Muscle layer of colon (tissue), 2 donors: ENCODE data around the gene CCDC102A.

Experiments
- H3K27ac ChIP-seq: one replicate; pipeline ENCODE4 v1.7.0; 2013; ENCODE audit warnings: low read depth, mild to moderate bottlenecking, low read length, moderate library complexity
- H3K27me3 ChIP-seq, 2 donors: one replicate each; pipeline ENCODE4 v1.7.0; 2013; ENCODE audit warnings: low read length in 2 of 2, mild to moderate bottlenecking in 2 of 2; ENCODE audit not compliant: insufficient read depth in 2 of 2, control insufficient read depth in 1 of 2
- H3K36me3 ChIP-seq: one replicate; pipeline ENCODE4 v1.7.0; 2013; ENCODE audit warnings: mild to moderate bottlenecking, low read length; ENCODE audit not compliant: insufficient read depth
- H3K4me1 ChIP-seq: one replicate; pipeline ENCODE4 v1.7.0; 2013; ENCODE audit warnings: mild to moderate bottlenecking, low read length; ENCODE audit not compliant: insufficient read depth
- H3K4me3 ChIP-seq, 2 donors: one replicate each; pipeline ENCODE4 v1.7.0; 2013; ENCODE audit warnings: low read length in 2 of 2, low read depth in 1 of 2, mild to moderate bottlenecking in 1 of 2, moderate library complexity in 1 of 2
- H3K9ac ChIP-seq: one replicate; pipeline ENCODE4 v1.7.0; 2013; ENCODE audit warnings: low read length
- H3K9me3 ChIP-seq: one replicate; pipeline ENCODE4 v1.7.0; 2013; ENCODE audit warnings: mild to moderate bottlenecking, low read length
- donor health status: abdominal sarcoma.
- donor health status: Adenocarcinoma of cecum.

Gene CCDC102A

GRCh38 chr16:57477531-57478202 lies 58.7 kb downstream of the CCDC102A start:
- peaks cover 23% of the 10 kb centered on the region for H3K36me3 ChIP-seq
- no peaks in the 10 kb centered on the region for H3K27me3 ChIP-seq
- H3K27ac ChIP-seq, result no peak overlapping the region
- peaks cover 10% of the 10 kb centered on the region for H3K4me1 ChIP-seq
- no peak overlapping the region for H3K9ac ChIP-seq
- no peak overlapping the region for H3K4me3 ChIP-seq
- H3K9me3 ChIP-seq, result no peaks in the 10 kb centered on the region

GRCh38 chr16:57476546-57477410 lies 59.6 kb downstream of the CCDC102A start:
- Histone ChIP-seq H3K36me3 (peaks cover 32% of the 10 kb centered on the region), H3K4me1 (peaks cover 10% of the 10 kb centered on the region), H3K27me3 (no peaks in the 10 kb centered on the region), H3K9ac (no peak overlapping the region), H3K4me3 (no peak overlapping the region), H3K27ac (no peak overlapping the region), H3K9me3 (no peaks in the 10 kb centered on the region)

GRCh38 chr16:57475711-57476339 lies 60.5 kb downstream of the CCDC102A start:
- Histone ChIP-seq H3K9me3 (no peaks in the 10 kb centered on the region), H3K4me1 (peaks cover 13% of the 10 kb centered on the region), H3K27me3 (no peaks in the 10 kb centered on the region), H3K4me3 (peak overlapping the region in 1 of 2 donors; percentile 13), H3K27ac (no peak overlapping the region), H3K9ac (no peak overlapping the region), H3K36me3 (peaks cover 39% of the 10 kb centered on the region)

GRCh38 chr16:57474671-57475661 lies 61.4 kb downstream of the CCDC102A start:
- Histone ChIP-seq H3K27me3 (no peaks in the 10 kb centered on the region), H3K27ac (no peak overlapping the region), H3K4me1 (peaks cover 11% of the 10 kb centered on the region), H3K36me3 (peaks cover 47% of the 10 kb centered on the region), H3K9ac (no peak overlapping the region), H3K9me3 (no peaks in the 10 kb centered on the region), H3K4me3 (no peak overlapping the region)

- no peak overlapping the region for H3K9ac ChIP-seq
- no peak overlapping the region for H3K4me3 ChIP-seq
- H3K27ac ChIP-seq, result no peak overlapping the region
- H3K27me3 ChIP-seq, result no peaks in the 10 kb centered on the region
- no peaks in the 10 kb centered on the region for H3K9me3 ChIP-seq
- H3K4me1 ChIP-seq, result peaks cover 11% of the 10 kb centered on the region
- H3K36me3 ChIP-seq, result peaks cover 58% of the 10 kb centered on the region
These were observed 62.5 kb downstream of the CCDC102A start for GRCh38 chr16:57473906-57474305.

DNA sequence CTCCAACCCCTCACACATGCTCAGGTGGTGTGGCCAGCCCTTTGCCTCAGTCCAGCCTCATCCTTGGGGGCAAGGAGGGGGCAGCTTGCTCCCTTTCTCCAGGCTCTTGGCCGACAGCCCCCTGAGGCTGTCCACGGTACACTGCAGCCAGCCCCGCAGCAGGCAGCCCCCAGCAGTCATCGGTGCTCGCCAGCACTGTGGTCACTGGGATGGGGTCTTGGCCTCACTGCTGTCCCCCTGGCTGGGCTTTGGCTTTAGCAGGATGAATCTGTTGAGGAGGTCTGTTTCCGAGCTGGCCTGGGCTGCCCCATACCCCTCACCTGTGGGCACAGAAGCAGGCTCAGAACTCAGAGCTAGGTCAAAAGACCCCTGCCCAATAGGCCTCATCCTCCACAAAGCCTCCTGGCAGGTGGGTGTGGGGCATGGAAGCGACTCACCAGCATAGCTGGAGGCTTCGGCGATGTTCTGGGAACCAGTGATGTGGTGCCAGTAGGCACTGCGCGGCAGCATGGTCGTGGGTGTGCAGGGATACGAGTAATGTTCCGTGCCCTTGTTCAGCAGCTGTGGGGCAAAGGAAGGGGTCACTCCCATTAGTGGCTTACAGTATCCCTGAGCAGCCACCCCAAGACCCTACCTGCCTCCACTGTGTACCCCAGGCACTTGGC lies 63.1 kb downstream of the CCDC102A start:
- H3K9me3 ChIP-seq, result no peaks in the 10 kb centered on the region
- no peaks in the 10 kb centered on the region for H3K27me3 ChIP-seq
- H3K36me3 ChIP-seq, result peaks cover 62% of the 10 kb centered on the region
- H3K9ac ChIP-seq, result no peak overlapping the region
- H3K27ac ChIP-seq, result no peak overlapping the region
- no peak overlapping the region for H3K4me3 ChIP-seq
- H3K4me1 ChIP-seq, result peaks cover 11% of the 10 kb centered on the region

- no peak overlapping the region for H3K9ac ChIP-seq
- H3K9me3 ChIP-seq, result no peaks in the 10 kb centered on the region
- peaks cover 11% of the 10 kb centered on the region for H3K4me1 ChIP-seq
- no peak overlapping the region for H3K4me3 ChIP-seq
- H3K27ac ChIP-seq, result no peak overlapping the region
- no peaks in the 10 kb centered on the region for H3K27me3 ChIP-seq
- peaks cover 62% of the 10 kb centered on the region for H3K36me3 ChIP-seq
These were observed 63.7 kb downstream of the CCDC102A start for GRCh38 chr16:57472665-57473060.

GRCh38 chr16:57471852-57472664 lies 64.3 kb downstream of the CCDC102A start:
- no peak overlapping the region for H3K27ac ChIP-seq
- peaks cover 11% of the 10 kb centered on the region for H3K4me1 ChIP-seq
- H3K36me3 ChIP-seq, result peaks cover 62% of the 10 kb centered on the region
- no peak overlapping the region for H3K4me3 ChIP-seq
- no peak overlapping the region for H3K9ac ChIP-seq
- H3K27me3 ChIP-seq, result no peaks in the 10 kb centered on the region
- no peaks in the 10 kb centered on the region for H3K9me3 ChIP-seq

DNA sequence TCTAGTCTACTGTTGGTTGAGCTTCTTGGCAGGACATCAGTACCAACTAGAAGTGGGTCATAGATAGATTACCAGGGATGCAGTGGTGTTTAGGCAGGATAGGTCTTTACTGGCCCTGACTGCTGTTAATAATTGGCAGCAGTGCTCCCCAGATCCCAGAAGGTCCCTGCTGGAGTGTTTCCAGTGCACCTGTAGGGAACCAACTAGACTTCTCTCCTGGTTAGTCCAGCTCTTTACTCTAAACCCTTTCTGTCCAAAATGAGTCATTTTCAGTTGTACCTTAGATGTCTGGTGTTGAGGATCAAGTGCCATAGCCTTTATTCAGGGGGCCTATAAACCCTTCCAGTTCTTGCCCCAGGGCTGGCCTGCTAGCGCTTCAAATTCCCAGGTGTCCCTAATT lies 65.2 kb downstream of the CCDC102A start:
- peaks cover 11% of the 10 kb centered on the region for H3K4me1 ChIP-seq
- no peaks in the 10 kb centered on the region for H3K9me3 ChIP-seq
- H3K27ac ChIP-seq, result no peak overlapping the region
- H3K4me3 ChIP-seq, result no peak overlapping the region
- H3K36me3 ChIP-seq, result peaks cover 70% of the 10 kb centered on the region
- H3K9ac ChIP-seq, result no peak overlapping the region
- no peaks in the 10 kb centered on the region for H3K27me3 ChIP-seq

GRCh38 chr16:57470711-57471110 lies 65.7 kb downstream of the CCDC102A start:
- peaks cover 75% of the 10 kb centered on the region for H3K36me3 ChIP-seq
- H3K27me3 ChIP-seq, result no peaks in the 10 kb centered on the region
- H3K9me3 ChIP-seq, result no peaks in the 10 kb centered on the region
- H3K4me3 ChIP-seq, result no peak overlapping the region
- H3K27ac ChIP-seq, result no peak overlapping the region
- peaks cover 7% of the 10 kb centered on the region for H3K4me1 ChIP-seq
- no peak overlapping the region for H3K9ac ChIP-seq
